ENCODE results near the gene DAAM2.

GRCh38 chr6:39885691-39886090 is 93.5 kb downstream of the DAAM2 start:
- TF ChIP-seq POLR2A (IDR thresholded peaks at IDR 0.05) (no peak), CTCF (IDR thresholded peaks at IDR 0.05) (no peak)

Data from prostate gland (tissue), 2 donors.